ENCODE data around the gene PLEKHJ1.
A peak's percentile ranks its signal among the peaks of the same experiment; 100 is the strongest.

Gene PLEKHJ1

GRCh38 chr19:2269244-2270156 lies 33.4 kb upstream of the PLEKHJ1 start:
- DNase-seq, result peak; percentile 96

GRCh38 chr19:2268861-2269243 lies 32.7 kb upstream of the PLEKHJ1 start:
- DNase-seq, result no peak

DNA sequence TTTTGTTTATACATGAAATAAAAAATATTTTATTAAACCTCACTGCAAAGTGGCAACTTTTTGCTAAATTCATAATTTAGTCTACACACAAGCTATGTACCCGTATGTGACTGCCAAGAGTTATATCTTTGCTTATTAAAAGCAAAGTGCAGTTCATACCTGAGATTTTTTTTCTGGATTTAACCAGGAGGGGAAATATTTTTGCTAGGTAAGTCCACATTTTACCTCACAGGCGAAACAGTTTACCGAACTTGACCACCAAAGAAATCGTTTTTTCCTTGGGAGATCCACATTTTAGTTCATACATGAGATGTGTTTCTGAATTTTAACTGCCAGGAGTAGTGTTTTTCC lies 32.3 kb upstream of the PLEKHJ1 start:
- no peak for DNase-seq

DNA sequence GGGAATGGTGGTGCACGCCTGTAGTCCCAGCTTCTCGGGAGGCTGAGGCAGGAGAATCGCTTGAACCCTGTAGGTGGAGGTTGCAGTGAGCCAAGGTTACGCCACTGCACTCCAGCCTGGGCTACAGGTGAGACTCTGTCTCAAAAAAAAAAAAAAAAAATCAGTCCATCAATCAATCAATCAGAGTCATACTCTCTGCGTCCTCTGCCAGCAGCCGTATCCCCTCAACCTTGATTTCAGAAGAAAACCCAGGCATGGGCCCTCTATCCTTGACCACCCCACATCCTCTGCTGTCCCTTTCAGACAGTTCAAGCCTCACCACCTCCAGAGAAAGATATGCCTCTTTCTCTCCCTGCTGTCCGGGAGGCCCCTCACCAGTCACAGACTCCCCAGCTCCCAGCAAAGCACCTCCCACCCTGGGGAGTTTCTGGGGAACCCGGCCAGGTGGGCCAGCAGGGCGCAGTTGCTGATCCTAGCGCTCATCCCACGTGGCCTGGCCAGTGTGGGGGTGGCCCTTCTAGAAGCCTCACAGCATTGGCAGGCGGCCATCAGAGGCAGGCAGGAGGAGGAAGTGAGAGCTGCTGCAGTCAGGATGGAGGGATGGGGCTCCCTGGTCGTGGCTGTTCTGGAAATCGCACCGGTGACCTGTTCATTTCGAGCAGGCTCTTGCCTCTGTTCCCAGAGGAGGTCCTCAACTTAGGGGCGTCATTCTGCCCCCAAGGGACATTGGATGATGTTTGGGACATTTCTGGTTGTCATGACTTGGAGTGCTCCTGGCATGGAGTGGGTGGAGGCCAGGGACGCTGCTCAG lies 30.3 kb upstream of the PLEKHJ1 start:
- peak; percentile 91 for DNase-seq

DNA sequence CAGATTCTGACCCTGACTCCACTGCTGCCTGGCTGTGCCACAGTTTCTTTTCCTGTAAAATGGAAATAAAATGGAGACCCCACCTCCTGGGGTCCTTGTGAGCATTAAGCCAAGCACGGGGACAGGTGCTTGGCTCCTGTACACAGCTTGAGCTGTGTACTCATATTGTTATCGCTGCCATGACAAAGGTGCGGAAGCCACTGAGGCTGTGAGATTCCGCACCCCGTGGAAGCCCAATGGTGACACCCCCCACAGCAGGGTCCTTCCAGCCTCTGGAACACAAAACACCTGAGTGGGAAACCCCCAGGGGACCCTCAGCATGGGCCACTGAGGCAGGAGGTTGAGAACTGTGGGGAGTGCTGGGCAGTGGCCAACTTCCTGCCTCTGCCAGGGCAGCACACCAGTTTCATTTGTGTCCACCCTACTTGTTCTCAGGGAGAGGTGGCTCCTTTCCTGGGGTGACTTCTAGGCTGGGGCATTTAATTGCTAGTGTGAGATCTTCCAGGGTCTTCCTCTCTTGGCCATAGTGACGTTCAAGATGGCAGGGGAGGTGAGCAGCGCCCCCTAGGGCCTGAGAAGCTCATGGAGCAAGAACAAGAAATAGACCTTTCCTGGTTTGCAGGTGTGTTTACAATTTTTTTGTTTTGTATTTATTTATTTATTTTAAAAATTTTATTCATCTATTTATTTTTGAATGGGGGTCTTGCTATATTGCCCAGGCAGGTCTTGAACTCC lies 25.5 kb upstream of the PLEKHJ1 start:
- peak; percentile 59 for DNase-seq

GRCh38 chr19:2260341-2260805 lies 24.2 kb upstream of the PLEKHJ1 start:
- peak; percentile 50 for DNase-seq

GRCh38 chr19:2259336-2259735 lies 23.2 kb upstream of the PLEKHJ1 start:
- no peak for DNase-seq

DNA sequence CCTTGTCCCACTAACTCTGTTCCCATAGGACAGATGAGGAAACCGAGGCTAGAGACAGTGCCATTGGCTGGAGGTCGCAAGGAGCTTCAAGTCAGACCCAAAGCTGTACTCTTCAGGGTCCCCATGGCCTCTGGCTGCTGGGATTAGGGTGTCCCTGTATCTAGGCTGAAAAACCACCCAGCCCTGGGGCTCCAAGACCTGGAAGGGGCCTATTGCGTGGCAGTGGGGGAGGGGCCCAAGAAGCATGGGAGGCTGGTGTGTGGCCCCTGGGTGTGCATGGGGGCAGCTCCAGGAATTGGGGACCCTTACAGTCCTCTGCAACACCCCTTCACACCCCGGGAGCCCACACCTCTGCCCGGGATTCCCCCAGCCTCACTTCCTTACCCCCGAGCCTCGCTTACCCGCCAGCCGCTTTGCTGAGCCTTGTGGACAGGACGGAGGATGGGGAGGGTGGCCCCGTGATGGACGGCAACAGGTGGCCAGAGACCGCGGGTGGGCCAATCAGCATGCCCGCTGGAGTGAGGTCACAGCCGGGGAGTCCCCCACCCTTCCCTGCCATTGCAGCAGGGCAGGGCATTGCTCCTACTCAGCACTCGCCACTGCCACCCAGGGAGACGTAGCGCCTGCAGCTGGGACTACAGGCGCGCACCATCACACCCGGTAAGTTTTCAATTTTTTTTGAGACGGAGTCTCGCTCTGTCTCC lies 20.0 kb upstream of the PLEKHJ1 start, which contains the start of gene JSRP1:
Gene JSRP1 (minus strand): TSS at position 436 of the 704 bp plus-strand sequence. CDS start 1,103 bp downstream, outside the sequence.
- no peak for DNase-seq

DNA sequence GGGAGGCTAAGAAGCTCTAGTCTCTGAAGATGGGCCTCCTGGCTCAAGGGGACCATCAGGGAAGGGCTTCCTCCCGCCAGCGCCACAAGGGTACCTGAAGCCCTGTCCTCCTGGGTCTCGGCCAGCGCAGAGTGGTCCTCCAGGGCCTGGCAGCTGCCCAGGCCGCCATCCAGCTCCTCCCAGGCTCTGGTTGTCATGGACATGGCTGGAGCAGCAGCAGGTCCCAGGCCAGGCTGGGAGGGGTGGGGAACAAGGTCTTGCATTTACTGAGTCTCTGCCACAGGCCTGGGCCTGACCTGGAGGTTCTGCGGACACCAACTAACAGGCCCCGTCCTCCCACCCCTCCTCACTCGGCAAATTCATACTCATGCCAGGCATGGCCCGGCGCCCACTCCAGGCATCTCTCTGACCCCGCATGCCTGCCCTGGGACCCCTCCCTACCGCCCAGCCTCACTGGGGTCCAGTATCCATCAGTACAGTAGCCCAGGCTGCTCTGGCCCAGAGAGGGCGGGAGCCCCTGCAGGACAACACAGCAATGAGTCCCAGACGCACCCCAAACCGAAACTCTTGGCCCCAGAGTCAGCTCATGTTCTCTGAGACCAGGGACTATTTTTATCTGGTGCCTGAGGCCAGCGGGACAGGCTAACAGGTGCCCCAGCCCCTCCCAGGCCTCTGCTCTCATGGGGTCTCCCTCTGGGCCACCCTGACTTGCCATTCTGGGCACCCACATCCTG lies 19.1 kb upstream of the PLEKHJ1 start:
- DNase-seq, result no peak

DNA sequence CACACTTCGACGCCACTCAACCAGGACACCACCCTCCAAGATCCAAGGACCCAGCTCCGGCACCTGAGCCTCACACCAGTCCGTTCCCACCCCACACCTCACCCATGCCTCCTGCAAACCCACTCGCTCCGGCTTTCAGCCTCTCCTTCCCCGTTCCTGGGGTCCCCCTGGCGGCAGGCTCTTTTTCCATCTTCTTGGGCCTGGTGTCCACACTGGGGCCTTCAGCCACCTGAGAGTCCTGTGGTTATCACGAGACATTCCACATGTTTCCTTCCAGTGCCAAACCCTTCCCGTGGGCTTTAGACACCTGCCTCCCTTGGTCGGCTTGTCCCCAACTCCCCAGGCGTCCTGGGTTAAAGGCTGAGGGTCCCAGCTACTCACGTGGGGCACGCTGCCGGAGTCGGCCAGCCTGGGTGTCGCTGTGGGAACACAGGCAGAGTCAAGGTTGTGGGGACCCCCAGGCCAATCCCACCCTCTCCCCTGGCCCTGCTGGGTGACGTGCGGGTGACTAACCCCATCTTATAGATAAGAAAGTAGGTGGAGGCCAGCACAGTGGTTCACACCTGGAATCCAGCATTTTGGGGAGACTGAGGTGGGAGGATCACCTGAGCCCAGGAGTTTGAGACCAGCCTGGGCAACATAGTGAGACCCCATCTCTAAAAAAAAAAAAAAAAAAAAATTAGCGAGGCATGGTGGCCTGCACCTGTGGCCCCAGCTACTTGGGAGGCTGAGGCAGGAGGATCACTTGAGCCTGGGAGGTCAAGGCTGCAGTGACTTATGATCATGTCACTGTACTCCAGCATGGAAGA lies 18.1 kb upstream of the PLEKHJ1 start:
- DNase-seq, result no peak

DNA sequence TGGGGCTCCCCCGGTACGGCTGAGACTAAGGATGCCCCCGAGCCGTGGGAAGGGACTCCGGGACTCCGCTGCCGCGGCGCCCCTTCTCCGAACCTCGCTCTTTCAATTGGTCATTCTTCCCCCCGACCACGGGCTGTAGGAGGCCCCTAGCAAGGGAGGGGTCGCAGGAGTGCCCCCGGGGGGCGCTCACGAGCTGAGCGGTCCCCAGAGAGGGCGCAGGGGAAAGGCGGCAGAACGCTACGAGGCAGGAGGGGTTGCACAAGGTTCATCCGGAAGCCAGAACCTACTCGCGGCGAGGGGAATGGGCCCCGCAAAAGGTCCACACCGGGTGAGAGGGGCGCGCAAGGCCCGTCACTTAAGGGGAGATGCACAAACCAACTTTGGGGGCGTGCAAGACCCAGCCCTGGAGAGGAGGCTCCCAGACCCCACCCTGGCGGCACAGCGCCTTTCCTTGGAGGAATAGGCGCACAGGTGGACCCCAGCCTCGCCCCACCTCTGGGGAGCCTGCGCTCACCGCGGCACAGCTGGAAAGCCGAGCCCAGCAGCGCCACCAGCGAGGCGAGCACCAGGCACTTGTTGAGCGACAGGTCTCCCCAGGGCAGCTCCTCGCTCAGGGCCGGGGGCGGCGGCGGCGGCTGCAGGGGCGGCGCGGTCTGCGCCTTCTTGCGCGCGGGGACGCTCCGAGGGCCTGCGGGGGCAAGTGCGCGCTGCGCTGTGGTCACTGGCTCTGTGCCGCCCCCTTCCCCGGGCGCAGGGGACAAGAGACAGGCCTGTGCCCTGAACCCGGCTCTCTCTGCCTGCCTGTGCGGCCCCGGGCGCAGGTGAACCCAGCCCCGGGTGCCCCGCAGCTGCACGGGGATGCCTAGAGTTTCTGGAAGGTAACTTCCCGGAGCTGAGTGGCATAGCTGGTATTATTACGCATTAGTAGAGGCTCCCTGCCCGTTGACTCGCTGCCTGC lies 17.3 kb upstream of the PLEKHJ1 start:
- no peak for DNase-seq

DNA sequence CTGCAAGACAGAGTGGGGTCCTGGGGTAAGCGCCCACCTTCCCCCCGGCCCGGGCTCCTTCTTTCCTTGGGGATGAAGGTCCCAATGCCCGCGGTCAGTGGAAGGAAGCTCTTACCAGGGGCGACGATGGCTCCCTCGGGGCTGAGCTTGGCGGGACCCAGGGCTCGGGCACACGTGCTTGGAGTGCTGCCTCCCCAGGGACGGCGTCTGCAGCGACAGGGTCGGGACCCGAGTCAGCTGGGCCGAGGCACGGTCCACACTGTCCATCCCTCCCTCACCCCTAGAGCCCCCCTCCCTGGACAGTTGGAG lies 16.6 kb upstream of the PLEKHJ1 start:
- DNase-seq, result no peak

DNA sequence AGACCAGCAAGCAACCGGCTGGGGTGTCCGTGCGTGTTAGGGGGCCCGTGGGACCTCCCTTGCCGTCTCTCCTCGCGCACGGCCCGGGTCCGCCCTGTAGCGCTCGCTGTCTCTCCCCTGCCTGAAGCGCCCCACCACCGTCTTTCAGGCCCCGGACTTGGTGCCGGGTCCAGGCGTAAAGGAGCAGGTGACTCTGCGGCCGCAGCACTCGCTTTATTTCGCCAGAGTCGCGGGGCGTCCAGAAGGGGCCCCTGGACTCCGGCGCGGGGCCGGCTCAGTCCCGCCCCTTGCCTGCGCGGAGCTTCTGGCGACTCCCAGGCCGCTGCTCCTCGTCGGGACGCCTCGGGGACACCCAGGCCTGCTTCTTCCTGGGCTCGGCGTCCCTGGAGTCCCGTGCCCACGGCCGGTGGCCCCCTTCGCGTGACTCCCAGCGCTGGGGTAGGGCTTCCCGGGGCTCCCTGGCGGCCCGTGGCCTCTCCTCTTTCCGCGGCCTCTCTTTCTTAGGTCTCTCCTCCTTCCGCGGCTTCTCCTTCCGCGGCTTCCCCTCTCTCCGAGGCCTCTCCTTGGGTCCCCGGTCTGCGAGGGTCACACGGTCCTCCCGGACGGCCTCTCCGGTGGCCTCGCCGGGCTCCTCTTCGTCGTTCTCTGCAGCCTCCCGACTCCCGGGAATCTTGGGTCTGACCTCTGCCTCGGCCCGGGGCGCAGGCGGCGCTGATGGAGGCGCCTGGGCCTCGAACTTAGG lies 16.1 kb upstream of the PLEKHJ1 start:
- DNase-seq, result no peak

GRCh38 chr19:2251106-2252054 lies 15.3 kb upstream of the PLEKHJ1 start:
- DNase-seq, result no peak

DNA sequence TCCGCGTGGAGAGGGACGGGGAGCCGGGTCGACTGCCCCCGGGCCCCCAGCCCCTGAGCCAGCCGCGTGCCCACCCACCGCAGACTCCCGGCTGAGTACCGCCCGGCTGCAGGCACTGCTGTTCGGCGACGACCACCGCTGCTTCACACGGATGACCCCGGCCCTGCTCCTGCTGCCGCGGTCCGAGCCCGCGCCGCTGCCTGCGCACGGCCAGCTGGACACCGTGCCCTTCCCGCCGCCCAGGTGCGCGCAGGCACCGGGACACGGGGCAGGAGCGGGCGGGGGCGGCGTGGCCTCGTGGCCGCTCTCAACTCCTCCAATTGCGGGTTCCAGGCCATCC lies 14.6 kb upstream of the PLEKHJ1 start:
- no peak for DNase-seq

DNA sequence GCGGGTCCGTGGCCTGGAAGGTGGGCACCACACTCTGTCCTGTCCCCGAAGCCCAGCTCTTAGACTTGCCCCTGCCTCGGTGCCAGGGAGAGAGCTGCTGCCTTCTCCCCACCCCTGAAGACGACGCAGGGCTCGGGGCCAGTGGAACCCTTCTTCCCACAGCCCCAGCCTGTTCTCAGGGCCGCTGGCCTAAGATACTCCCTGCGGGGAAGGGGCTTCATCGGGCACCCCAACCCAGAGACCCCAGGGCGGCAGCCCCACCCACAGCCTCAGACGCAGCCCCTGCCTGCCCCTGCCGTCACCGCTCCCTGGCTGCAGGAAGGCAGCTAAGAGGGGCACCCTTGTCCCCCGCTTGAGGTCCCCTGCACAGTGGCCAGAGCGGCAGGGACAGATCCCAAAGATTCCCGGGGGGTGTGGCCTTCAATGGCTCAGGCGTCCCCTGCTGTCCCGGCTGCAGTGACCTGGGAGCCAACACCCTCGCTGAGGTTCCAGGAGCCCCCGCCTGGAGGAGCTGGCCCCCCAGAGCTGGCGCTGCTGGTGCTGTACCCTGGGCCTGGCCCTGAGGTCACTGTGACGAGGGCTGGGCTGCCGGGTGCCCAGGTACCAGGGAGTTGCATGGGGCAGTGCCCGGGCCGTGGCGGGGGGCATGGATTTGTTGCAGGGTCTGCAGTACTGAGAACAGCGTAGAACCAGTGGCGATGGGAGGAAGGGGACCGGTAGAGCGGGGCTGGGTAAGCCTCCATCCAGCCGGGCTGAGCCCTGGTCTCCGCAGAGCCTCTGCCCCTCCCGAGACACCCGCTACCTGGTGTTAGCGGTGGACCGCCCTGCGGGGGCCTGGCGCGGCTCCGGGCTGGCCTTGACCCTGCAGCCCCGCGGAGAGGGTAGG lies 14.0 kb upstream of the PLEKHJ1 start:
- DNase-seq, result no peak
